ENCODE measurements around the gene CEP97.

GRCh38 chr3:101719604-101720185 is 4.7 kb upstream of the CEP97 start:
- TF ChIP-seq POLR2A (IDR thresholded peaks at IDR 0.05; ENCODE audit: low read length) (no peak), GATA1 (IDR thresholded peaks at IDR 0.05; ENCODE audit: low read depth, low read length) (no peak)
